ENCODE data around the gene BTRC.
"Not testable (repeated sequence)": the region's sequence is repeated elsewhere in the genome, so short reads cannot be mapped to it uniquely, and the experiment has no call there.

BTRC gene
- total RNA-seq: 24.5 to 37.5 (median 37.3) reads per million in 3 experiments

DNA sequence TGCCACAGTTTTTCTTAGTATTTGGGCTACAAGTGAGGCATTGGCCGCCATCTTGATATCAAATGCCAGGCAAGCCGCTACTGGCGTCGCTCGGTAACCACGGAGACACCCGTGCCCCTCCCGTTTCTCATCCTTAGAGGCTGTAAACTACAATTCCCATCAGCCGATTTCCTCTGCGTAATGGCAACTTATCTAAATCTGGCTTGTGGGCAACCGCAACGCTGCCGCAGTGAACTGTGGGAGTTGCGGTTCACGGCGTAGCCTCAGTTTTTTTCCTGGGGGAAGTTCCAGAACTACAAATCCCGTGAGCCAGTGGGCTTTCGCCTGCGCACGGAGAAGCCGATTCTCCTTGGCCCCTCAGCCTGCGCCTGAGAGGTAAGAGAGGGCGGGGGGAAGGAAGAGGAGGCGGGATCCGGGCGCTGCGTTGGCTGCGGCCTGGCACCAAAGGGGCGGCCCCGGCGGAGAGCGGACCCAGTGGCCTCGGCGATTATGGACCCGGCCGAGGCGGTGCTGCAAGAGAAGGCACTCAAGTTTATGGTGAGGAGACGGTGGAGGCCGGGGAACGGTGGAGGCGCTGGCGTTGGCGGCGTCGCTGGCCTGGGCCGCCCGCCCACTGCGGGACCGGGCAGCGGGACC is at the start of gene BTRC:
BTRC (plus strand) TSS at position 474 of the 636 bp plus-strand sequence; CDS start at position 490, 16 bp downstream.
- DNase-seq: peak; percentile 99

DNA sequence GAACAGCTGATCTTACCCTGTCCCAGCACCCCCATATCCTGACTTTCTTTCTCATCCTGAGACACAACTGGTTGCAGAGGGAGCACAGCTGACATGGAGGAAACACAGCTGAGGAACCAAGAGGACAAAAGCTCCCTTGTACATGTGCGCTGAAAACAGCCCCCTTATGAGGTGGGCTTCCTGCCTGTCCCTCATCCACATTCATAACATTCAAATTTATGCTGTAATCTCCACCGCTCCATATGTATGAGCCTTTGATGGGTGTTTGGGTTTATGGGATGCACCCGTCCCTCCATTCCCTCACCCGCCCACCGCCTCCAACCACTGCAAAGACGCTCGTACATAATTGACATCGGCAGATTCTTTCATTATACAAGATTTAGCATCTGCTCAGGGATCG is 49.6 kb upstream of the BTRC start:
- no peak for DNase-seq

GRCh38 chr10:101305320-101306241 is 48.4 kb upstream of the BTRC start:
- DNase-seq: no peak

DNA sequence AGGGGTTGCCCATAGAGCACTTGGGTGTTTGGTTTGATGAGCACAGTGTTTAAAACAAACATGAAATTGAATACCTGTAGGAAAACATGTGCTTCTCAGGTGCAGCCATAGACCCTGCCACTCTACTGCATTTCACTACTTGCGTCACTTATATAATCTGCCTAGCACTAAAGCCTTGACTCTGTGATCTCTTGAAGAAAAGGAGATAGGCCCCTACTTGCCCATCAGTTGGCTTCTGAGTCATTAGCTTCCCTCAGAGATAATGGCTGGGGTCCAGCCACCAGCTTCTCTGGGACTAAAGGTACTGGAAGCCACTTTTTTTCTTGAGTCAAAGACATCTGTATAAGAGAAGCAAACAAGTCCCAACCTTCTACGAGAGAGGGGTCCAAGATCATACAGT is 45.9 kb upstream of the BTRC start:
- DNase-seq: no peak

- no peak for DNase-seq
Measured at GRCh38 chr10:101310529-101311184, 43.3 kb upstream of the BTRC start.

GRCh38 chr10:101311185-101312066 is 42.5 kb upstream of the BTRC start:
- no peak for DNase-seq

DNA sequence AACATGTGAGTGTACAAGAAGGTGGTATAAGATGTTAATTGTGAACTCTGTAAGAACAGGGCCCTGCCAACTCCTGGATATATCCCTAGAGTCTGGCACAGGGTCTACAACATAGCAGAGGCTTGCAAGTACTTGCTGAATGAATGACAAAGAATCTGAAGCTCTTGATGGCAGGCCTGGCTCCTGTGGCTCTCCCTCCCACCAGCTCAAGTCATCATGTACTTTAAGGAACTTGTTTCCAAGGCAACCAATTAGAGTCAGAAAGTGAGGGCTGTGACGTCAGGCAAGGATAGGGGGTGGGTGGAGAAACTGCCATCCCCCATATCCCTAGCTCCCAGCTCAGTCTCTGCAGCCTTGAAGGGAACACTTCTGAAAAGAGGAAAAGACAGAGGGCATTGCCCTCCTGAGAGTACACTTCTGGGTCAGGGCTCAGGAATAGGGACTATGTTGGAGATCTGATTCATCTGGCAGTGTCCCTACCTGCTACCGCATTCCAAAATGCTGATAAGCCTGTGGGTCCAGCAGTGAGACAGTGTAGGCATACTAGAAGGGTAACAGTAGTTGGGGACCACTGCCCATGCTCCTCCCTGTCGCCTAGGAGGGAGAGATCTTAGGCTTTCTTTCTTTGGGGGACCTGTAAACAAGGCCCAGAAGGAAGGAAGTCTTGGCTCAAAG is 34.6 kb upstream of the BTRC start:
- no peak for DNase-seq

DNA sequence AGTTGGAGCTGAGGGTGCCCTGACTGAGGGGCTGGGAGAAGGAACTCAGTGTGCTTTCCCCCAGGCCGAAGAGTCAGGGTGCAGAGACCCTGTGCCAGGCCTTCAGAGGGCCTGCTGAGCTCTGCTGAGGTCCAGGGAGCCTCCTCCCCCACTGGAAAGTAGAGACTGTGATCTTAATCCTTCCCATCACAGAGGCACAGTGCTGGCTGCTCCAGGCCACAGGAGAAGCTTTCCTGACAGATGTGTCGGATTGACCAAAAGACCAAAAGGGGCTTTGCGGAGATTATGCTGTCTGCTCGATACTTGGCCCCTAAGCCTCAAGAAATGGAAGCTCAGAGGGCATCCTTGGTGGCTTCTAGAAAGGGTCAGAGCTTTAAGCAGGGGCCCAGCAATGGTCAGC is 32.9 kb upstream of the BTRC start:
- DNase-seq: no peak

DNA sequence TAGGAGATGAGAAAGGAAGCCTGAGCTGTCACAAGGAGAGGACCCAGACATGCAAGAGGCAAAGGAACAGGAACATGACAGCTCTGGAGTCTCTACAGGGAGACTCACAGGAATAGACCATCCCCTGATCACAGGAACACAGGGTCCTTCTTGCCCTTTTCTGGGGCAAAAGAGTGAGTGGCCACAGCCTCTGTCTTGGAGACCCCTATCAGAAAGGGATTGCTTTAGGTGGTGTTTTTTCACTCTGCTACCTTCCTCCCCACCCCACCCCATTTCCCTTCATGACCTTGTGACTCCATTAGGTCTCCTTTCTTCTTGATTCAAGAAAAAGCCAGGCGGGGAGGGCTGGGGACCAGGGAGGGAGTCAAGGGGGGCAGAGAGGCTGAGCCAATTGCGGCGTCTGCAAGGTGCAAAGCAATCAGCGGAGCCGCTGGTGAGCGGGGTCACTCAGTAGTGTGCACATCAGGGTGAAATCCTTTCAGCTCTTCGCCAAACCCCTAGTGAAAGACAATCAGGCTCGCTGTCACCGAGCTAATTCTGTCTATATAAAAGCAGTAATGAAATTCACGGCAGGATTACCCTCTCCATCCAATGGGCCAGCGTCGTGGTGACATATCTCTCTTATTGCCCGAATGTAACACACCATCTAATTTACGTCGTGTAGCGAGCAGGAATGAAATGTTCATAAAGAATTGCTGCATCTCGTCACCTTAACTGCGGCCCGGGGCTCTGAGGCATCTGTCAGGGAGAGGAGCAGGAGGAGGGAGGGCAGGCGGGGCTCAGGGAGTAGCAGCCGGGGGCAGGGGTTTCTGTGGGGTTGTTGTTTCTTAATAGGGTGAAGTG is 31.5 kb upstream of the BTRC start:
- no peak for DNase-seq

DNA sequence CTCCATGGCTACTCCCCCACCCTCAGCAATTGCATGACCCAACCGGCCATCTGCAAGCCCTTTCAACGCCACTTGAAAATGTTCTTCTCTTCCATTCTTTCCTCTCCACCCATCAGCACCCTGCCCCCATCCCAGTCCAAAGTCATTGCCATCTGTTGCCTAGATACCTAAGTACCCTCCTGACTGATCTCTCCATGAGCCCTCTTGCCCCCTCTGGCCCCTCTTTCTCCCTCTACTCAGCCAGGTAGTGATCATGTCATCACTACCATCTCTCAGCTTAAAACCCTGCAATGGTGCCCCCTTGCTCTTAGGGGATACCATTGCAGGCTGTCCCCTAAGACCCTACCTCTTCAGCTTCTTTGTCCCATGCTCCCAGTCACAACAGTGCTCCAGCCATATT is 30.5 kb upstream of the BTRC start:
- DNase-seq: no peak

DNA sequence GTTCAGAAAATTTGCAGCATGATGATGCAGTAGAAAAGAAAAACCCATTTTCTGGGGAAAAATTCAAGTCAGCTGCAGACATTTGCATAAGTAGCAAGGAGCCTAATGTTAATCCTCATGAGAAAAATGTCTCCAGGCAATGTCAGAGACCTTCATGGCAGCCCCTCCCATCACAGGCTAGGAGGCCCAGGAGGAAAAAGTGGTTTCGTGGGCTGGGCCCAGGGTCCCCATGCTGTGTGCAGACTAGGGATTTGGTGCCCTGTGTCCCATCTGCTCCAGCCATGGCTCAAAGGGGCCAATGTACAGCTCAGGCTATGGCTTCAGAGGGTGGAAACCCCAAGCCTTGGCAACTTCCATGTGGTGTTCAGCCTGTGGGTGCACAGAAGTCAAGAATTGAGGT is 26.5 kb upstream of the BTRC start:
- not testable (repeated sequence) for DNase-seq

DNA sequence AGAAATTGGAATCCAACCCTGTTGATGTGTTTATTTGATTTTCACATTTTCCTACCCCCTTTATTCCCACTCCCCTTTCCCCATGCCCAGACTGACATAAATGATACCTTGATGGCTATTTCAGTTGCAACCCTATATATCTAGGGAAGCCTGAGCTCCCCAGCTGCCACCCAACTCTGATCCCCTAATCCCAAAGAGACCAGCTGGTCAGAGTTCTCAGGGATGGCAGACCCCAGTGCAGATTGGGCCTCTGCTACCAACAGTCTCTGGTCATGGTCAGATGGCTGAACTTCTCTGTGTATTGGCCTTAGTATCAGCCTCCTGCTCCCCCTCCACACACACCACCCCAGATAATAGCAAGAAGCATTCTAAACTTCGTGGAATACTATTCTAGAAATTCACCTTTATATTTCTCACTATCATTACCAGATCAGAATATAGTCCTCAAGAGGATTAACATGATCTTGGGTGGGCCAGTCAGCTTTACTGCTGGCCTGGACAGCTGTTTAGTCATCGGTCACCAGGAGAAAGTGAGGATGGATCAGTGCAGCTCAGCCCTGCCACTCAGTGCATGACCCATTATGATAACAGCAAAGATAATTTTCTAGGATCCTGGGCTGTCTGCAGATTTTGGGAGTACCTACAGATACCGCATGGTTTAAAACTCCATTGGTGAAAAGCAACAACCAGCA is 24.5 kb upstream of the BTRC start:
- DNase-seq: no peak

DNA sequence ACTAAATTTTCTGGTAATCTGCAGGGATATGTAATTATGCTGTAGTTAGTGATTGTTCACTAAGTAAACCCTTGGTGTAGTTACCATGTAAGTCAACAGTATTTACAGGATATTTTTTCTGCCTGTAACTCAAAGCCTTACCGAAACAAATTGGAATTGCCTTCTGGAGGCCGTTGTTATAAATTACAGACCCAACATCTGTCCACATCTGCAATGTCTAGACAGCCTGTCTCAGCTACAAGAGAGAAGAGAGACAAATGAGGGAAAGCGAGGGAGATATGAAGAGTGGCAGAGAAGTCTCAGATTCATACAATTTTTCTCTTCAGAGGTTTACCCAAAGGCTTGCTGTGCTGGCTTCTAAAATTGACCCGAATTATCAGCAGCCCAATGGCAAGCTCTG is 23.7 kb upstream of the BTRC start:
- DNase-seq: no peak

- no peak for DNase-seq
Measured at GRCh38 chr10:101330631-101331225, 23.2 kb upstream of the BTRC start.

DNA sequence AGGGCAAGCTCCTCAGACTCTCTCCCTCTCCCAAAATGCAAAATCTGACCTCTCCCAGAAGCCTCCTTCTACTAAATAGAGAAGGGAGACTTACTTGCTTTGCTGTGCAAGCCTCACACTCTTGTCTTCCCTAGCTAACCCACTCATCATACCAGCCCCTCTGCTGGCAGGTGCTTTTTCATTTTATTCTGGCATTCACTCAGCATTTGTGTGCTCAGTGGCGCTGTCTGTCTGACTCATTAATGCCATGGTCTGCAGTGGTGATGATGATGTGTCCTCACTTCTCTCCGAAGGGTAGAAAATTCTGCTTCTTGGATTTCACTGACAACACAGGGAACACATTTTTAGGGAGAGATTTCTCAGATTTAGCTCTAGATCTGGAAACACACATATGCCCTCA is 22.0 kb upstream of the BTRC start:
- no peak for DNase-seq

DNA sequence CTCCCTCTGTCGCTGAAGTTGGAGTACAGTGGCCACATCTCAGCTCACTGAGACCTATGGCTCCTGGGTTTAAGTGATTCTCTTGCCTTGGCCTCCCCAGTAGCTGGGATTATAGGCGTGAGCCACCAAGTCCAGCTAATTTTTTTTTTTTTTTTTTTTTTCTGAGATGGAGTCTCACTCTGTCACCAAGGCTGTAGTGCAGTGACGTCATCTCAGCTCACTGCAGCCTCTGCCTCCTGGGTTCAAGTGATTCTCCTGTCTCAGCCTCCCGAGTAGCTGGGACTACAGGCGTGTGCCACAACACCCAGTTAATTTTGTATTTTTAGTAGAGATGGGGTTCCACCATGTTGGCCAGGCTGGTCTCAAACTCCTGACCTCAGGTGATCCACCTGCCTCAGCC is 19.7 kb upstream of the BTRC start:
- not testable (repeated sequence) for DNase-seq

GRCh38 chr10:101336382-101336781 is 17.6 kb upstream of the BTRC start:
- DNase-seq: no peak

- DNase-seq: no peak
Measured at GRCh38 chr10:101337836-101338235, 16.1 kb upstream of the BTRC start.

- DNase-seq: no peak
Measured at GRCh38 chr10:101341438-101341837, 12.5 kb upstream of the BTRC start.

DNA sequence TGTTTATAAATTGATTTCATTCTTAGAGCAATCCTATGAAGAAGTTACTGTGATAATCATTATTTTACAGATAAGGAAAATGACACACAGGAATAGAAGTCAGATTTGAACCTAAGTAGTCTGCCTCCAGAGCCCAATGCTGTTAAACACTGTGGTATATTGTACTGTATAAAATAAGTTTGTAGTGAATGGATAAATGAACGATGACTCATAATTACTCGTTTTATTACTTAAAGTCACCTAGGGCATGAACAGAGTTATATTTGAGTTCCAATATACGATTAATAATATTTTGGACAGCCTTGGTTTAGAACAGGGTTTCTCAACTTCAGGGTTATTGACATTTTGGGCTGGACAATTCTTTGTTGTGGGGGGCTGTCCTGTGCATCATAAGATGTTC is 7.8 kb upstream of the BTRC start:
- no peak for DNase-seq
